Activated CD4-positive, alpha-beta T cell treated with anti-CD3 and anti-CD28 coated beads, Interleukin-2, amount 50 U/mL, for 16 hours (primary cell): ENCODE data around the gene LZTFL1.

ENCODE experiments used
- DNase-seq: peaks from one replicate; pipeline ENCODE4 v3.0.0-alpha.2; 2020

Gene LZTFL1

DNA sequence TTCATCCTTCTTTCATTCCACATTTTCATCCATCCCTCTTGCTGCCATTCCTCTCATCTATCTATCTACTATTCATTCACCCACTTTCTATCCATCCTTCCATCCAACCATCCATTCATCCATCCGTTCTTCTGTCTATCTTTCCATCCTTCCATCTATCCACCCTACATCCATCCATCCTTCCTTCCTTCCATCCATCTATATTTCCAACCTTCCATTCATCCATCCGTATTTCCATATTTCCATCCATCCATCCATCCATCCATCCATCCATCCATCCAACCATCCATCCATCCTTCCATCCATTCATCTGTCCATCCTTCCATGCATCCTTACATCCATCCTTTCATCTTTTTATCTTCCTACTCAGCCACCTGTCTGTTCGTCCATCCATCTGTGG is 59.5 kb downstream of the LZTFL1 start:
- DNase-seq = no peak

DNA sequence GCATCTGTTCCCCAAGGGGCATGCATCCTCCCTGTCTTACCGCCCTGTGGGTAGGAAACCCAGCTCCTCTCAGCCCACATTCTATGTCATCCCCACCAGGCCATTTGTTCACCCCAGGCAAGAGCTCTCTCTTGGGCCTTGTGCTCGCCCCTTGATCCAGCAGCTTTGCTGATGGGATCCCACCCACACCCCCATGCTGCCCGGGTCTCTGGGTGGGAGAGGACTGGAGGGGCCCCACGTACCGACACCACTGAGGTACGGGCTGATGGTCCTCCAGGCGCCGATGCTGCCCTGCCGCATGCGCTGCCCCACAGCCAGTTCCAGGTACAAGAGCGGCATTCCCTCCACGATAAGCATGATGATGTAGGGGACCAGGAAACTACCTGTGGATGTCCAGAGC is 60.1 kb downstream of the LZTFL1 start:
- no peak for DNase-seq

DNA sequence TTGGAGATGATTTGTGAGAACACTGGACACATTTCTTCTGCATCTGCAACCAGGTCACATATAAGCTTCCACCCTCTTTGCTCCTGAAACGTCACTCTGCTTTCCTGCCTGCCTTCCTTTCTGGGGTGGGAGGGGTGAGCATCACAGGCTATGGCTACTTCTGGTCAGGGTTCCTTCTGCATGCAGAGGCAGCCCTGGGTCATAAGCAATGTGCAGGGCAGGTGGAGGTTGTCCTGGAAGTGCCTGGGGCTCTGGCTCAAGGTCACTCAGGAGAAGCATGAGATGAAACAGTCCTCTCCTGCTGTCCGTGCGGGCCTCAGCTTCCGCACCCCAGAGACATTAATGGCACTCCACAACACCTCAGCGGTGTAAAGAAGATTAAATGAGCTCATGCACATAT is 60.6 kb downstream of the LZTFL1 start:
- no peak for DNase-seq

DNA sequence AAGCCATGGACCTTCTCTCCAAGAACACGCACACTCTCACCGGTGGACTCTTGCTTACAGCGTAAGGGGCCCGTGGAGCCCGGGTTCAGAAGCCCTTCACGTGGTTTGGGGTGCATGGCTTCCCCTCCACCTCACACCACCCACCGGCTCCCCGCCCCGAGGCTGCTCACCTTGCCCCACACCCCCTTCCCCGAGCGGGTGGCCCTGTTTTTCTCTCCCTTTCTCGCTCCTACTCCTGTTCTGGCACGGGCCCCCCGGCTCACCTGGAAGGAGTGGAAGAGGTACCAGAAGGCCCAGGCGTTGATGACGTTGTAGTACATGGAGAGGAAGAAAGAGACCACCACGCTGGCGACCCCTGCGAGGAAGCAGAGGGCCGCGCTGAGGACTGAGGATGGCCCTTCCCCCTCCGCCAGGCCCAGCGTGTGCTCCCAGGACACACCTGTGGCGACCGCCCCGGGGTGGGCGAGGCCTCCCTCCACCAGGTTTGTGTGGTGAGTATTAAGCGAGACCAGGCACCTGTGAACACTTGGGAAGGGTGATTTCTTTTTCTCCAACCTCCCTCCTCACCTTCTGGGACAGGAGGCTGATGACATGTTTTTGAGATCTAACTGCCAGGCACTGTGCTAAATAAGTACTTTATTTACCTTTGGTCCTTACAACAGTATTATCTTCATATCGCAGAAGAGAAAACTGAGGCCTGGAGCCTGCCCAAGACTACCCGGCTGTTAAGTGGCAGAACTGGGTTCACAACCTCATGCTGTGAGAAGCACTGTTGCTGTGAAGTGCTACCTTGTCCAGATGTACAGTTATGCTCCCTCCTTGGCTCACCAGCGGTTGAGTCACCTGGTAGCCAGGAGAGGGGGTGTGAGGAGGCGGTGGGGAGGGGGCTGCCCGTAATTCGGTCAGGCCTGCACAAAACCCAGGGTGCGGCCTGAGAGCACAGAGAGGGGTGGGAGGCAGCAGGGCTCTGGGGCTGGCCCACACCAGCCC is 61.9 kb downstream of the LZTFL1 start:
- no peak for DNase-seq

DNA sequence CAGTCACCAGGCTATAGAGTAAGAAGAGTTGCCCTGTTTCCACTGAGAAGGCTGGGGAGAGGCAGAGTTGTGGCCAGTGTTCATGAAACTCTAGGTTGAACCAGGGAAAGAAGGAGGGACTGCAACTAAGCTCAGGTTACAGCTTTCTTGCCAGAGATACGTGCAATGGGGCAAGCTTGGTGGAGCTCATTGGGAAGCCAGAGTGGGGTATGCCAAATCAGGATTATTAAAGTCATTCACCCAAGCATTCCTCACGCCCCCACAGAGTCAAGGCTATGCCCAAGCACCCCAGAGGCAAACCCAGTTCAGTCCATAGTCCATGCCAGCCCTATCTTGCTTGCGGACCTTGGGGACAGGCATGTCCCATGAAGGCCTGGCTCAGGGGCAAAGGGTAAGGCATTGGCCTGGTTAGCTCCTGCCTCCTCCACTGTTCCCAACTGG is 63.1 kb downstream of the LZTFL1 start:
- no peak for DNase-seq

DNA sequence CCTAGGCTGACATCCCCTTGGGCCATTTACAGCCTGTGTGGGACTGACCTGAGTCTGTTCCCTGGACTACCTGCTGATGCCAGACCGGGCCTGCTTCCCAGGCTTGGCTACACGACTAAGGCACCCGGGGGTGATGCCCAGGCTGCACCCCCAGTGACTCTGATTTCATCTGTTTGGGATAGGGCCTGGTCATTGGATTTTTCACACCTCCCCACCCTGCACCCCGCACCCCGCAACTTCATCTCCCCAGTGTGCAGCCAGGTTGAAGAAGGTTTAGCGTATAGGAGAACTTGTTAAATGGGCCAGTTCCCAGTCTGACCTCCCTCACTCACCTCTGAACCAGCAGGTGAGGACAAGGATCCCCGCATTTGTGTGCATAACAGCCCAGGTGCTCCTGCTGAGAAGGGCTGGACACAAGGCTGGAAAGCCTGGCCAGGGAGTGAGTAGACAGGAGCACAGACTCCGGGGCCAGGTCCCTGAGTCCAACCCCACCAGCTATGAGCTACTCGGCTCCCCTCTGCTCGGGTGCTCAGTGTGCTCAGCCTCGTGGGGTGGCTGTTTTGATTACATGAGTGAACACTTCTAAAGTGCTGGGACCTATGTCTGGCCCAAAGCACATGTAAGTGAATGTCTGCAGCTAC is 64.1 kb downstream of the LZTFL1 start:
- no peak for DNase-seq

DNA sequence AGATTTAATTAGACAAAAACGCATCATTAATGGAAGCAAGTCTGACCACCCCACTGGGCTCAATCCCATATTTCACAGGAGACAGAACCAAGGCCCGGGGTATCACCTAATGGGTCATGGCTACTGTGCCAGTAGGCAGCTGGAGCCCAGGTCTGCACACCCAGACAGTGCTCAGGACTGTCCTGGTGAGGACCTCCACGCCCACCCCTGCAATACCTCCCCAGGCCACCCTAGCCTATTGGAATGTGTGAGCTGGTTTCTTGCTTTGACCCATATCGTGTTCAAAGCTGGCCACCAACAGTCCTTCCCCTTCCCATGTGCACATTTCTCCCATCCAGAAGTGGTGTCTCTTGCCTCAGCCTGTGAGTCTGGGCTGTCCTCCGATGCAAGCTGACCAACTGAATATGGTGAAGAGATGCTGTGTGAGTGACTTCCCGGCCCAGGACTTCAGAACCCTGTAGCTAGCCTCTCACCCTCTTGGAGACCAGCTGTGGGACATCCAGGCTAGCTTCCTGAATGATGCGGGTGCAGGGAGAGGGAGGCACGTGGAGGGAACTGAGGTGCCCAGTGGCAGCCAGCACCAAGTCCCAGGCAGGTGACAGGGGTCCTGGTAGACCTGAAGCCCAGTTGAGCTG is 64.7 kb downstream of the LZTFL1 start:
- DNase-seq = no peak

DNA sequence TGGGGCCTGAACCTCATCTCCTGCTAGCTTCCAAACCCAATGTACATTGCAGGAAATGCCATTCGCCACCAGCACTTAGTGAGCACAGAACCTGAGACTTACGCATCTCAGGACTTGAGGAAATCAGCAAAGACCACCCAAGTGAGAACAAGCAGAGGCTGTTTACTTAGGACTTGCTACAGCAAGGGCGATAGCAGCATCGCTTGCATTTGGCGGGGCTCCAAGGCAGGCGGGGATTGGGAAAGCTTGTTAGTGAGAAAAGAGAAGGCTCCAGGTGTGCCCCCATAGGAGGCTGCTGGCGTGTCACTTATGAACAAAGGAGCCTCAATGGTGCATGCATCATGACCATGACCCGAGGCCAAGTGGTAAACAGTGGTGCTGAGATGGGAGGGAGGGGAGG is 65.3 kb downstream of the LZTFL1 start:
- DNase-seq = no peak

DNA sequence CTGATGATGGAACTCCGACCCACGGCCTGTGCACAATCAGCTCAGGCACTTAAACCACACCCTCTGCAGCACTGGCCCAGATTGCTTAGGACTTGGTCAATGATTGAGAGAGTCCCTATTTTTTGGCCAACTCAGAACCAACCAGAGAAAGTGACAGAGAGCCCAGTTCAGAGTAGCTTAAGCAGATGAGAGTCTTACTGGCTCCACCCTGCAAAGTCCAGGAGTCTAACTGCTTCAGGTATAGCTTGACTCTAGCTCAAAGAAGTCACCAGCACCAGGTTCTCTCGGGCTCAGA is 65.7 kb downstream of the LZTFL1 start:
- DNase-seq = no peak

DNA sequence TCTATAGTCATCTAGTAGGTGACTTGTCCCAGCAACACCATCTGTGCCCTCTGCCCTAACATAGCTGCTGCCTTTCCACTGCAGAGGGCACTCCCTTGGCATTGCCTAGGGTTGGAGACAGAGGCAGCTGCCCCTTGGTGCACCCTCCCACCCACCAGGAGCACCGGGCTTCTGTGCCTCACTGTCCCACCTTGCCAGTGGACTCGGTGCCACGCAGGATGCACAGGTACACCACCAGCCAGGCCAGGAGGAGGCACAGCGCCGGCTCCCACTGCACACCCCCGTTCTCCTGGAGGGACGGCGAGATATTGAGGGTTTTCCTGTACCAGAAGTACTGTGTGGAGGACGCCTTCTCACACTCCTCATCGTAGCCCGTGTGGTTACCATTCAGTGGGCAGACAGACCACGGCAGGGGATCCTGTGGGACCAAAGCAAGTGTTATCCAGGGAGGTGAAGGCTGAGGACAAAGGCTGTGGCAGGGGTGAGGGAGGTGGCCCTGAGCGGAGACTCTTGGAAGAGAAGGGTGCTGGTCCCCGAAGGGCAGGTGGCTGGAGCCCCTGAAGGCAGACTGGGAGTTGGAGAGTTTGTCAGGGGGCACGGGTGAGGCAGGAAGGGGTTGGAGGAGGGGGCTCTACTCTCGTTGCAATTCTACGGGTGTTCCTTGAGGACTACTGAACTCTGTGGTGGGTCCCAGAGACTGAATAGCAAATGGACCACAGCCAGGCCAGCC is 66.2 kb downstream of the LZTFL1 start:
- DNase-seq = no peak

DNA sequence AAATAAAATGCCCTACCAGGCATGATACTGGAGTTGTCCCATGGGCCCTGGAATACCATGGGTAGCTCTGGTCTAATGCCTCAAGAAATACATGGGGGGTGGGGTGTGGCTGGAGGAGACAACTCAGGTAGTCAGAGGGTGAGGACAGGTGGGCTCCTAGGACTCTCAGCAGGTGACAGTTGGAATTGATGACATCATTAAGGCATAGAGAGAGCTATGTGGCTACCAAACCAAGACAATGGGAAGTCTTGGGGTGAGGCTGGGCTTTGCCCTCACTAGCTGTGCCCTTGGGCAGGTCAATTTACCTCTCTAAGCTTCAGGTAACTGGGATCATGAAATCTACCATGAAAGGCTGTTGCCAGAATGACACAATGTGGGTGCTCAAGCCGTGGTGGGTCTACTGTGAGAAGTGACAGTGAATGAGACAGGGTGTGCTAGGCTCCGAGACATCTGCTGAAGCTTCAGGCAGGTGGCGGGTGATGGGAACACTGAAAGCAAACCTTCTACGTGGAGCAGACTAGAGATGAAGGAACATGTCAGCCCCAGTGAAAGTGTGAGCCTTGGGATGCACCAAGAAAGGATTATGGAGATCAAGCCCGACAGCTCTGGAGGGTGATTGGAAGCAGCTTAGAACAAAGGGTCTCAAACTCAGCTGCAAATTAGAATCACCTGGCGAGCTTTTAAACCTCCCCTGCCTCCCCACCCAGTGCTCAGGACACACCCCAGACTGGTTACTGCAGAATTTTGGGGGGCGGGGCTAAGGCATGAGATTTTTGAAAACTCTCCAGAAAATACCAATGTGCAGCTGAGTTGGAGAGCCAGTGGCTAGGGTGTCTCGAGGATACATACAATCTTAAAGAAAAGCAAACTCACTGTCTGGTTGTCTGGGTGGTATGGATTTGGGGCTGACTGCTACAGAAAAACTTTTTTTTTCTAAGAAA is 67.1 kb downstream of the LZTFL1 start:
- DNase-seq = no peak

DNA sequence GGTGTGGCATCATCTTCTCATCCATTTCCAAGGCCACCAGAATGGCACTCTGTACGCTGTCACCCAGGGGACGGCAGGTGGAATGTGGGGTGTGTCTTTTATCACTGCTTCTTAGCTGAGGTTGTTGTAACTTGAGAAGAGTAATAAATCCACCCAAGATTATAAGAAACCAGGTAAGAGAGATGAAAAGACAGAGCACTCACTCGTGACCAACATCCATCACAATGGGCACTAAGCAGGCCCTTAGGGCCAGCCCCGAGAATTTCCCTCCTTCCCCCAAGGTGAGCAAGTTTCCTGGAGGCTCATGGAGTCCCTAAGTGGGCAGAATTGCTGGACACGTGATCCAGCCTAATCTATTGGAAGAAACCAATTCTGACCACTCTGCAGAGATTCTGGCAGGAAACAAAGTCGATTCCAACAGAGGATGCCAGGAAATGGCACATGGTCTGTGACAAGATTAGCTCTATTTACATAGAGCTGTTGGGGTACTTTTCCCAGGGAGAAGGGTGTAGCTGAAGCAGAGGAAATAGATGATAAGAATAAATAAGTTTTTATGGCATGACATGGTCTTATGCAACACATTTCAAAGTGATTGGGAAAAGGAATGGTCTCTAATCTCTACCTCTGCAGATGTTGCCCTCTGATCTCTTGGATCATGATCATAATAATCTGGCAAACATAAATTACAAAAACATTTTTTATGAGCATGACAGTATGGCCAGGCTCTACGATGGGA is 68.0 kb downstream of the LZTFL1 start:
- no peak for DNase-seq
